ENCODE results near the gene HPN. TPM values are rescaled to one million over a fixed set of nuclear protein-coding genes. Genes with fewer than 3 reads are reported as not detected.

Gene HPN
- total and polyA plus RNA-seq, 2 of the 13 experiments (the other 11 are each of a cell fraction or from before 2014, with no cell fraction given), result 46.7 to 261 TPM

GRCh38 chr19:34999498-35000337 is 41.8 kb upstream of the HPN start, which contains the start of gene GRAMD1A (continued):
- TF ChIP-seq, protein P1, sequence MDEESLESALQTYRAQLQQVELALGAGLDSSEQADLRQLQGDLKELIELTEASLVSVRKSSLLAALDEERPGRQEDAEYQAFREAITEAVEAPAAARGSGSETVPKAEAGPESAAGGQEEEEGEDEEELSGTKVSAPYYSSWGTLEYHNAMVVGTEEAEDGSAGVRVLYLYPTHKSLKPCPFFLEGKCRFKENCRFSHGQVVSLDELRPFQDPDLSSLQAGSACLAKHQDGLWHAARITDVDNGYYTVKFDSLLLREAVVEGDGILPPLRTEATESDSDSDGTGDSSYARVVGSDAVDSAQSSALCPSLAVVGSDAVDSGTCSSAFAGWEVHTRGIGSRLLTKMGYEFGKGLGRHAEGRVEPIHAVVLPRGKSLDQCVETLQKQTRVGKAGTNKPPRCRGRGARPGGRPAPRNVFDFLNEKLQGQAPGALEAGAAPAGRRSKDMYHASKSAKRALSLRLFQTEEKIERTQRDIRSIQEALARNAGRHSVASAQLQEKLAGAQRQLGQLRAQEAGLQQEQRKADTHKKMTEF (CRISPR knock-in tag; IDR thresholded peaks at IDR 0.05), result no peak; the same call in 1 of the 2 replicates
- TF ChIP-seq ZNF563 (CRISPR knock-in tag; IDR thresholded peaks at IDR 0.05) (0 out of 2 replicates have a peak, but pooled peaks have one; percentile 30), ZNF709 (CRISPR knock-in tag; IDR thresholded peaks at IDR 0.05) (0 out of 2 replicates have a peak, but pooled peaks have one; percentile 36), ZBTB42 (CRISPR knock-in tag; IDR thresholded peaks at IDR 0.05) (no peak), RAD21 (CRISPR knock-in tag; IDR thresholded peaks at IDR 0.05) (no peak), HDAC2 (CRISPR knock-in tag; IDR thresholded peaks at IDR 0.05) (peak; percentile 11; the same call in 1 of the 2 replicates), YEATS2 (CRISPR knock-in tag; IDR thresholded peaks at IDR 0.05; ENCODE audit: borderline replicate concordance) (0 out of 2 replicates have a peak, but pooled peaks have one; percentile 37), NKX3-1 (CRISPR knock-in tag; IDR thresholded peaks at IDR 0.05) (peak; percentile 41; the same call in 1 of the 2 replicates), SAFB2 (CRISPR knock-in tag; IDR thresholded peaks at IDR 0.05; ENCODE audit: borderline replicate concordance, low read depth) (no peak), TCF12 (IDR thresholded peaks at IDR 0.05) (no peak), TCF12 (CRISPR knock-in tag; IDR thresholded peaks at IDR 0.05) (no peak)
- TF ChIP-seq, protein P2, sequence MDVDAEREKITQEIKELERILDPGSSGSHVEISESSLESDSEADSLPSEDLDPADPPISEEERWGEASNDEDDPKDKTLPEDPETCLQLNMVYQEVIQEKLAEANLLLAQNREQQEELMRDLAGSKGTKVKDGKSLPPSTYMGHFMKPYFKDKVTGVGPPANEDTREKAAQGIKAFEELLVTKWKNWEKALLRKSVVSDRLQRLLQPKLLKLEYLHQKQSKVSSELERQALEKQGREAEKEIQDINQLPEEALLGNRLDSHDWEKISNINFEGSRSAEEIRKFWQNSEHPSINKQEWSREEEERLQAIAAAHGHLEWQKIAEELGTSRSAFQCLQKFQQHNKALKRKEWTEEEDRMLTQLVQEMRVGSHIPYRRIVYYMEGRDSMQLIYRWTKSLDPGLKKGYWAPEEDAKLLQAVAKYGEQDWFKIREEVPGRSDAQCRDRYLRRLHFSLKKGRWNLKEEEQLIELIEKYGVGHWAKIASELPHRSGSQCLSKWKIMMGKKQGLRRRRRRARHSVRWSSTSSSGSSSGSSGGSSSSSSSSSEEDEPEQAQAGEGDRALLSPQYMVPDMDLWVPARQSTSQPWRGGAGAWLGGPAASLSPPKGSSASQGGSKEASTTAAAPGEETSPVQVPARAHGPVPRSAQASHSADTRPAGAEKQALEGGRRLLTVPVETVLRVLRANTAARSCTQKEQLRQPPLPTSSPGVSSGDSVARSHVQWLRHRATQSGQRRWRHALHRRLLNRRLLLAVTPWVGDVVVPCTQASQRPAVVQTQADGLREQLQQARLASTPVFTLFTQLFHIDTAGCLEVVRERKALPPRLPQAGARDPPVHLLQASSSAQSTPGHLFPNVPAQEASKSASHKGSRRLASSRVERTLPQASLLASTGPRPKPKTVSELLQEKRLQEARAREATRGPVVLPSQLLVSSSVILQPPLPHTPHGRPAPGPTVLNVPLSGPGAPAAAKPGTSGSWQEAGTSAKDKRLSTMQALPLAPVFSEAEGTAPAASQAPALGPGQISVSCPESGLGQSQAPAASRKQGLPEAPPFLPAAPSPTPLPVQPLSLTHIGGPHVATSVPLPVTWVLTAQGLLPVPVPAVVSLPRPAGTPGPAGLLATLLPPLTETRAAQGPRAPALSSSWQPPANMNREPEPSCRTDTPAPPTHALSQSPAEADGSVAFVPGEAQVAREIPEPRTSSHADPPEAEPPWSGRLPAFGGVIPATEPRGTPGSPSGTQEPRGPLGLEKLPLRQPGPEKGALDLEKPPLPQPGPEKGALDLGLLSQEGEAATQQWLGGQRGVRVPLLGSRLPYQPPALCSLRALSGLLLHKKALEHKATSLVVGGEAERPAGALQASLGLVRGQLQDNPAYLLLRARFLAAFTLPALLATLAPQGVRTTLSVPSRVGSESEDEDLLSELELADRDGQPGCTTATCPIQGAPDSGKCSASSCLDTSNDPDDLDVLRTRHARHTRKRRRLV (CRISPR knock-in tag; IDR thresholded peaks at IDR 0.05), result peak; percentile 26; the same call in 1 of the 2 replicates
- TF ChIP-seq, protein P3, sequence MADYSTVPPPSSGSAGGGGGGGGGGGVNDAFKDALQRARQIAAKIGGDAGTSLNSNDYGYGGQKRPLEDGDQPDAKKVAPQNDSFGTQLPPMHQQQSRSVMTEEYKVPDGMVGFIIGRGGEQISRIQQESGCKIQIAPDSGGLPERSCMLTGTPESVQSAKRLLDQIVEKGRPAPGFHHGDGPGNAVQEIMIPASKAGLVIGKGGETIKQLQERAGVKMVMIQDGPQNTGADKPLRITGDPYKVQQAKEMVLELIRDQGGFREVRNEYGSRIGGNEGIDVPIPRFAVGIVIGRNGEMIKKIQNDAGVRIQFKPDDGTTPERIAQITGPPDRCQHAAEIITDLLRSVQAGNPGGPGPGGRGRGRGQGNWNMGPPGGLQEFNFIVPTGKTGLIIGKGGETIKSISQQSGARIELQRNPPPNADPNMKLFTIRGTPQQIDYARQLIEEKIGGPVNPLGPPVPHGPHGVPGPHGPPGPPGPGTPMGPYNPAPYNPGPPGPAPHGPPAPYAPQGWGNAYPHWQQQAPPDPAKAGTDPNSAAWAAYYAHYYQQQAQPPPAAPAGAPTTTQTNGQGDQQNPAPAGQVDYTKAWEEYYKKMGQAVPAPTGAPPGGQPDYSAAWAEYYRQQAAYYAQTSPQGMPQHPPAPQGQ (CRISPR knock-in tag; IDR thresholded peaks at IDR 0.05; ENCODE audit: borderline replicate concordance), result no peak
- TF ChIP-seq, protein P4, sequence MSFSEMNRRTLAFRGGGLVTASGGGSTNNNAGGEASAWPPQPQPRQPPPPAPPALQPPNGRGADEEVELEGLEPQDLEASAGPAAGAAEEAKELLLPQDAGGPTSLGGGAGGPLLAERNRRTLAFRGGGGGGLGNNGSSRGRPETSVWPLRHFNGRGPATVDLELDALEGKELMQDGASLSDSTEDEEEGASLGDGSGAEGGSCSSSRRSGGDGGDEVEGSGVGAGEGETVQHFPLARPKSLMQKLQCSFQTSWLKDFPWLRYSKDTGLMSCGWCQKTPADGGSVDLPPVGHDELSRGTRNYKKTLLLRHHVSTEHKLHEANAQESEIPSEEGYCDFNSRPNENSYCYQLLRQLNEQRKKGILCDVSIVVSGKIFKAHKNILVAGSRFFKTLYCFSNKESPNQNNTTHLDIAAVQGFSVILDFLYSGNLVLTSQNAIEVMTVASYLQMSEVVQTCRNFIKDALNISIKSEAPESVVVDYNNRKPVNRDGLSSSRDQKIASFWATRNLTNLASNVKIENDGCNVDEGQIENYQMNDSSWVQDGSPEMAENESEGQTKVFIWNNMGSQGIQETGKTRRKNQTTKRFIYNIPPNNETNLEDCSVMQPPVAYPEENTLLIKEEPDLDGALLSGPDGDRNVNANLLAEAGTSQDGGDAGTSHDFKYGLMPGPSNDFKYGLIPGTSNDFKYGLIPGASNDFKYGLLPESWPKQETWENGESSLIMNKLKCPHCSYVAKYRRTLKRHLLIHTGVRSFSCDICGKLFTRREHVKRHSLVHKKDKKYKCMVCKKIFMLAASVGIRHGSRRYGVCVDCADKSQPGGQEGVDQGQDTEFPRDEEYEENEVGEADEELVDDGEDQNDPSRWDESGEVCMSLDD (CRISPR knock-in tag; IDR thresholded peaks at IDR 0.05; ENCODE audit: borderline replicate concordance), result peak; percentile 55; the same call in 1 of the 2 replicates
